Esophagus muscularis mucosa (tissue), 4 donors: ENCODE results near the gene HLA-DRB5. TPM values are rescaled to one million over a fixed set of nuclear protein-coding genes. Genes with fewer than 3 reads are reported as not detected.
A peak's percentile ranks its signal among the peaks of the same experiment; 100 is the strongest.
"Not testable (repeated sequence)": the region's sequence is repeated elsewhere in the genome, so short reads cannot be mapped to it uniquely, and the experiment has no call there.

Source experiments
- DNase-seq: peaks from one replicate; pipeline ENCODE4 v3.0.0-alpha.2; 2017; ENCODE audit errors: extremely low spot score
- H3K27ac ChIP-seq, 4 donors: fragments of 200-600 bp; sonication (generic); replicated peaks in 1 of 4; 1 replicate in 3 of 4; 2 replicates in 1 of 4; pipeline ENCODE4 v1.5.1; 2016 to 2019; ENCODE audit warnings: mild to moderate bottlenecking in 1 of 4
- H3K27me3 ChIP-seq, 4 donors: fragments of 200-600 bp; sonication (generic); one replicate each; pipeline versions ENCODE4 v1.5.1 to v1.6.0; 2016 to 2019
- H3K36me3 ChIP-seq, 4 donors: fragments of 200-600 bp; sonication (generic); one replicate each; pipeline ENCODE4 v1.5.1; 2016 to 2019
- H3K4me1 ChIP-seq, 4 donors: fragments of 200-600 bp; sonication (generic); one replicate each; pipeline ENCODE4 v1.5.1; 2016 to 2019
- H3K4me3 ChIP-seq, 4 donors: fragments of 200-600 bp; sonication (generic); 1 replicate in 2 of 4; 2 replicates in 2 of 4; pipeline ENCODE4 v1.5.1; 2016 to 2019; ENCODE audit warnings: mild to moderate bottlenecking in 4 of 4, moderate library complexity in 1 of 4
- H3K9me3 ChIP-seq, 4 donors: fragments of 200-600 bp; sonication (generic); 1 replicate in 3 of 4; 2 replicates in 1 of 4; pipeline ENCODE4 v1.5.1; 2016 to 2019
- EP300 ChIP-seq: sonication (generic); formaldehyde crosslinking; IDR thresholded peaks from one replicate; pipeline ENCODE4 v1.6.1; 2017; ENCODE audit warnings: antibody characterized with exemption
- POLR2A ChIP-seq: fragments of 450-650 bp; IDR thresholded peaks from one replicate; pipeline ENCODE4 v1.6.1; 2017; ENCODE audit warnings: antibody characterized with exemption, moderate library complexity, mild to moderate bottlenecking, low read depth
- POLR2AphosphoS5 ChIP-seq, 2 donors: sonication (generic); formaldehyde crosslinking; IDR thresholded peaks; one replicate each; pipeline ENCODE4 v1.6.1; 2017; ENCODE audit warnings: antibody characterized with exemption in 2 of 2
- WGBS: methylation state at CpG from one replicate; pipeline ENCODE4 v1.1.5; 2018; 5-methylcytosine and 5-hydroxymethylcytosine counted together
- intact Hi-C: fragments of 100-400 bp; cut with DNase I; formaldehyde crosslinking; loops from one replicate; pipeline ENCODE4 v1.15.1; 2023
- total RNA-seq, 4 donors: library from RNA; depleted of rRNA; stranded (reverse); fragments of >200 nt; gene quantifications; one replicate each; pipeline versions ENCODE4 v1.1.0 to v1.2.1, GENCODE V29; 2016
- TF ChIP-seq, protein P1 (sequence below), 3 experiments: fragments of 200-600 bp in 2 of 3; fragments of 450-650 bp in 1 of 3; sonication (generic) in 2 of 3; IDR thresholded peaks; one replicate each; pipeline ENCODE4 v1.5.1; 2017 to 2019; ENCODE audit warnings: antibody characterized with exemption in 3 of 3, mild to moderate bottlenecking in 2 of 3, moderate library complexity in 1 of 3

The HLA-DRB5 gene
- total RNA-seq, 4 donors from 2014 or later: 0.83 to 71.0 (median 7.2) TPM

DNA sequence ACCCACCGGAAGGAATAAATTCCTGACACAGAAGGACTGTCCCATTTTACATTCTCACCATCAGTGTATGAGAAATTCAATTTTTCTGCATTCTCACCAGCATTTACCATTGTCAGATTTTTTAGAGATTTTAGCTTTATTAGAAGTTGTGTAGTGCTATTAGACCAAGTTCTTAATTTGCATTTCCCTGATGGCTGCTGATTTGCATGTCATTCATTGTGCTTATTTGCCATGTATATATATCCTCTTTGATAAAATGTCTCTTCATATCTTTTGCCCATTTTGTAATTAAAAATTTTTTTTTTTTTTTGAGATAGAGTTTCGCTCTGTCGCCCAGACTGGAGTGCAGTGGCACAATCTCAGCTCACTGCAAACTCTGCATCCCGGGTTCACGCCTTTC, 9.8 kb upstream of the HLA-DRB5 start:
- no peak for TF ChIP-seq POLR2AphosphoS5 (IDR thresholded peaks at IDR 0.05)
- TF ChIP-seq POLR2A: no peak
- intact Hi-C loops: no loop called here
- 85% methylated on average over 5 of the region's 5 CpGs for WGBS
- H3K4me3 ChIP-seq: no peak overlapping the region
- H3K27me3 ChIP-seq: no peaks in the 10 kb centered on the region
- H3K4me1 ChIP-seq: no peaks in the 10 kb centered on the region
- no peaks in the 10 kb centered on the region for H3K36me3 ChIP-seq
- H3K27ac ChIP-seq: no peak overlapping the region
- DNase-seq: no peak
- H3K9me3 ChIP-seq: no peaks in the 10 kb centered on the region

DNA sequence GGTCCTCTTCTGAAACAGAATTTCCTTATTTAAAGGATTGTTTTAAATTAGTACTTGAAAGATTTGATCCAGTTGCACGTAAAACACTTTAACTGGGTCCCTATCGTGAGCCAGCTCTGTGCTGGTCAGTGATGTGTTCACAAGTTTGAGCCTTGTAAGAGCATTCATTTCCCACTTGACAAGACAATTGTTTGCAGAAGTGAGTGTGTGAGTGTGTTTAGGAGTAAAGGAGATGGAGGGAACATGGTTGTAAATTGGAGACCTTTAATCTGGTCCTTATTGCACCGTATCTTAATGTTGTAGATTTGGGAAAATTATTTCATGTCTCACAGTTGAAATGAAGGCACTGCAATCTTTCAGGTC, 325 bp upstream of the HLA-DRB5 start:
- H3K27ac ChIP-seq, DNase-seq, H3K4me3 ChIP-seq, H3K27me3 ChIP-seq, intact Hi-C loops, H3K36me3 ChIP-seq, H3K4me1 ChIP-seq, H3K9me3 ChIP-seq: not testable (repeated sequence)
- 21% methylated on average over 3 of the region's 3 CpGs for WGBS

DNA sequence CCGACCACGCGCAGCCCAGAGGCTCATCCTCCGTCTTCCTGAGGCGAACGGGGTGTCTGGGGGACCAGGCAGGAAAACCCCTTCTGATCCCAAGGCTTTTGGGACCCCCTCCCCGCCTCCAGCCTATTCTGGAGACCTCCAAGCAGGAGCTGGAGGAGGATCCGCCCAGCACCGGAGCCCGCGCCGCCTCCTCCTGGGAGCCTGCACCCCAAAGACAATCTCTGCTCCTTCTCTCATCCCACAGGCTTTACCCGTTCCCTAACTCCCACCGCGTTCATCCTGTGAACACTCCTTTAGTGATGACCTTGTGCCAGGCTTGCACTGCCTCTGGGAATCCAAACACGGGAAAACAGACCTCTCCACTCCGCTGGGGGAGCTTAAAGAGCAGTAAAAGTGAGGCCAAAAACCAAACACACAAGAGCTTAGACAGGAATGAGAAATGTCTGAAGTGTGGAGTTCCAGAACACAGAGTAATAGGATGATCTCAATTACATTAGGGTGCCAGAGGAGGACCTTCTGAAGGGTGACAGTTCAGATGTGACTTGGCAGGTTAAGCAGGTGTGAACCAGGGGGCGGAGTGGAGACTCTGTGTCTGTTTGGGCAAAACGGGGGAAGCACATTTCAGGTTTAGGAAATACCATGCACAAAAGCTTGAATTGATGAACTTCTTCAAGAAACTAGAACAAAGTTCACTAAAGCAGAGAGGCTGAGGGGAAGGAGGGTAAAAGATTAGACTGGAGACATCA, 7.6 kb downstream of the HLA-DRB5 start:
- Histone ChIP-seq H3K9me3 (no peaks in the 10 kb centered on the region), H3K27me3 (no peaks in the 10 kb centered on the region), H3K36me3 (no peaks in the 10 kb centered on the region), H3K4me3 (peak overlapping the region in 1 of 4 donors; percentile 2), H3K4me1 (peaks cover 0 to 5% (median 0%) of the 10 kb centered on the region in 4 donors), H3K27ac (no peak overlapping the region)
- TF ChIP-seq, protein P1, sequence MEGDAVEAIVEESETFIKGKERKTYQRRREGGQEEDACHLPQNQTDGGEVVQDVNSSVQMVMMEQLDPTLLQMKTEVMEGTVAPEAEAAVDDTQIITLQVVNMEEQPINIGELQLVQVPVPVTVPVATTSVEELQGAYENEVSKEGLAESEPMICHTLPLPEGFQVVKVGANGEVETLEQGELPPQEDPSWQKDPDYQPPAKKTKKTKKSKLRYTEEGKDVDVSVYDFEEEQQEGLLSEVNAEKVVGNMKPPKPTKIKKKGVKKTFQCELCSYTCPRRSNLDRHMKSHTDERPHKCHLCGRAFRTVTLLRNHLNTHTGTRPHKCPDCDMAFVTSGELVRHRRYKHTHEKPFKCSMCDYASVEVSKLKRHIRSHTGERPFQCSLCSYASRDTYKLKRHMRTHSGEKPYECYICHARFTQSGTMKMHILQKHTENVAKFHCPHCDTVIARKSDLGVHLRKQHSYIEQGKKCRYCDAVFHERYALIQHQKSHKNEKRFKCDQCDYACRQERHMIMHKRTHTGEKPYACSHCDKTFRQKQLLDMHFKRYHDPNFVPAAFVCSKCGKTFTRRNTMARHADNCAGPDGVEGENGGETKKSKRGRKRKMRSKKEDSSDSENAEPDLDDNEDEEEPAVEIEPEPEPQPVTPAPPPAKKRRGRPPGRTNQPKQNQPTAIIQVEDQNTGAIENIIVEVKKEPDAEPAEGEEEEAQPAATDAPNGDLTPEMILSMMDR (IDR thresholded peaks at IDR 0.05): no peak
- TF ChIP-seq POLR2AphosphoS5 (IDR thresholded peaks at IDR 0.05) (no peak), EP300 (no peak)
- intact Hi-C loops: no loop called here
- WGBS: 19% methylated on average over 16 of the region's 19 CpGs
- no peak for DNase-seq

DNA sequence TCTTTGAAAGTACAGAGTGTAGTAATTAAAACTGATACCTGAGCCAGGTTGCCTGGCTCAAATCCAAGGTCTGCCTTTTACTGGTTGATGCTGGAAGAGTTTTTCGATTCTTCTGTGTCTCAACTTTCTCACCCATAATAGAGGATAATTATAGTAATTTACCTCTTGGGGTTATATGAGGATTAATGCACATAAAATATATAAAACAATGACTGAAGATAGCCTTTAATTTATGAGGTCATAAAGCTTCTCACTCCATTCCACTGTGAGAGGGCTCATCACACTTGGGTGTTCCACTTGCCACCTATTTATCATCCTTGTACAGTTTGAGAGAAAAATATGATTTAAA, 10.2 kb downstream of the HLA-DRB5 start:
- H3K9me3 ChIP-seq: no peaks in the 10 kb centered on the region
- intact Hi-C loops: no loop called here
- no peak for DNase-seq
- peaks cover 0 to 5% (median 0%) of the 10 kb centered on the region in 4 donors for H3K4me1 ChIP-seq
- TF ChIP-seq, protein P1 (IDR thresholded peaks at IDR 0.05): no peak
- TF ChIP-seq EP300: no peak
- TF ChIP-seq POLR2A: no peak
- no peak for TF ChIP-seq POLR2AphosphoS5 (IDR thresholded peaks at IDR 0.05)
- H3K27me3 ChIP-seq: no peaks in the 10 kb centered on the region
- H3K36me3 ChIP-seq: no peaks in the 10 kb centered on the region
- 77% methylated on average over 1 of the region's 1 CpG for WGBS
- no peak overlapping the region for H3K4me3 ChIP-seq
- no peak overlapping the region for H3K27ac ChIP-seq

DNA sequence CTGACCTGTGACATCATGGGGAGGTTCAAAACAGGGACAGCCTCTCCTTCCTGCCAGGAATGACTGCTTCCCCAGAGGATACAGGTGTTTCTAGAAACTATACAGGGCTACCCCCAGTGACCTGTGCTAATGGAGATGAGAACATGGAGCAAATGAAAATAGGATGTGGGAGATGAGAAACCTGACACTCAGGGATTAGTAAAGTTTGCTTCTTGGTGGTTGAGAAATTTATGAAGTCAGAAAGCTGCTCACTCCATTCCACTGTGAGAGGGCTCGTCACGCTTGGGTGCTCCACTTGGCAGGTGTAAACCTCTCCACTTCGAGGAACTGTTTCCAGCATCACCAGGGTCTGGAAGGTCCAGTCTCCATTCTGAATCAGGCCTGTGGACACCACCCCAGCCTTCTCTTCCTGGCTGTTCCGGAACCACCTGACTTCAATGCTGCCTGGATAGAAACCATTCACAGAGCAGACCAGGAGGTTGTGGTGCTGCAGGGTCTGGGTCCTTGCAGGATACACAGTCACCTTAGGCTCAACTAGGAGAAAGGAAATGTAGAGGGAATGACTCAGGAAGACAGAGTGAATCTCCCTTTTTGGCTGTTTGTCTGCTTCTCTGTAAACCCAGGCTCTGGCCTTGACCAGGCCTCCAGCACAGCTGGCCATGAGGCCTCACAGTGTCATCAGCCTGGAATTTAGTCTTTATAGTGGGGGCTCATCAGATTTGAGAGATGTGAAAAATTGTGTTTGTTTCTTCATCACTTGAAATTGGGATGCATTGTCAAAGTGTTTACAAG, 10.8 kb downstream of the HLA-DRB5 start:
- H3K27ac ChIP-seq: no peak overlapping the region
- WGBS: 87% methylated on average over 4 of the region's 4 CpGs
- DNase-seq: no peak
- intact Hi-C loops: no loop called here
- H3K4me1 ChIP-seq: peaks cover 0 to 5% (median 0%) of the 10 kb centered on the region in 4 donors
- TF ChIP-seq POLR2AphosphoS5 (IDR thresholded peaks at IDR 0.05) (no peak), POLR2A (no peak), EP300 (no peak)
- TF ChIP-seq, protein P1 (IDR thresholded peaks at IDR 0.05): no peak
- no peaks in the 10 kb centered on the region for H3K9me3 ChIP-seq
- H3K36me3 ChIP-seq: no peaks in the 10 kb centered on the region
- no peak overlapping the region for H3K4me3 ChIP-seq
- no peaks in the 10 kb centered on the region for H3K27me3 ChIP-seq
